Upper lobe of left lung (tissue), 4 donors: ENCODE results near the gene TNC.

Experiments used
- EP300 ChIP-seq, 4 donors: sonication (generic); formaldehyde crosslinking; IDR thresholded peaks; one replicate each; pipeline ENCODE4 v1.5.1; 2017; ENCODE audit warnings: antibody characterized with exemption in 4 of 4, control low read depth in 2 of 4
- POLR2AphosphoS5 ChIP-seq, 2 donors: sonication (generic); formaldehyde crosslinking; IDR thresholded peaks; one replicate each; pipeline ENCODE4 v1.5.1; 2017; ENCODE audit warnings: antibody characterized with exemption in 2 of 2
- TF ChIP-seq, protein P1 (sequence below), 6 experiments: fragments of 450-650 bp in 4 of 6; fragments of 200-600 bp in 2 of 6; sonication (generic) in 2 of 6; IDR thresholded peaks; one replicate each; pipeline ENCODE4 v1.5.1; 2016 to 2019; ENCODE audit warnings: antibody characterized with exemption in 6 of 6

- TF ChIP-seq EP300 (IDR thresholded peaks at IDR 0.05) (no peak), POLR2AphosphoS5 (IDR thresholded peaks at IDR 0.05) (no peak)
- TF ChIP-seq, protein P1, sequence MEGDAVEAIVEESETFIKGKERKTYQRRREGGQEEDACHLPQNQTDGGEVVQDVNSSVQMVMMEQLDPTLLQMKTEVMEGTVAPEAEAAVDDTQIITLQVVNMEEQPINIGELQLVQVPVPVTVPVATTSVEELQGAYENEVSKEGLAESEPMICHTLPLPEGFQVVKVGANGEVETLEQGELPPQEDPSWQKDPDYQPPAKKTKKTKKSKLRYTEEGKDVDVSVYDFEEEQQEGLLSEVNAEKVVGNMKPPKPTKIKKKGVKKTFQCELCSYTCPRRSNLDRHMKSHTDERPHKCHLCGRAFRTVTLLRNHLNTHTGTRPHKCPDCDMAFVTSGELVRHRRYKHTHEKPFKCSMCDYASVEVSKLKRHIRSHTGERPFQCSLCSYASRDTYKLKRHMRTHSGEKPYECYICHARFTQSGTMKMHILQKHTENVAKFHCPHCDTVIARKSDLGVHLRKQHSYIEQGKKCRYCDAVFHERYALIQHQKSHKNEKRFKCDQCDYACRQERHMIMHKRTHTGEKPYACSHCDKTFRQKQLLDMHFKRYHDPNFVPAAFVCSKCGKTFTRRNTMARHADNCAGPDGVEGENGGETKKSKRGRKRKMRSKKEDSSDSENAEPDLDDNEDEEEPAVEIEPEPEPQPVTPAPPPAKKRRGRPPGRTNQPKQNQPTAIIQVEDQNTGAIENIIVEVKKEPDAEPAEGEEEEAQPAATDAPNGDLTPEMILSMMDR (IDR thresholded peaks at IDR 0.05), result no peak
These were observed 105.5 kb downstream of the TNC start for GRCh38 chr9:115012486-115012885.
